Peyer's patch (tissue), 4 donors: Measurements from ENCODE around the gene SHANK2.

Experiments used
- POLR2A ChIP-seq, 2 donors: fragments of 450-650 bp; IDR thresholded peaks; one replicate each; pipeline ENCODE4 v1.5.1; 2017; ENCODE audit warnings: antibody characterized with exemption in 2 of 2, mild to moderate bottlenecking in 2 of 2, moderate library complexity in 2 of 2
- TF ChIP-seq, protein P1 (sequence below), 6 experiments: fragments of 450-650 bp in 4 of 6; fragments of 200-600 bp in 2 of 6; sonication (generic) in 1 of 6; IDR thresholded peaks; one replicate each; pipeline ENCODE4 v1.5.1; 2017 to 2019; ENCODE audit warnings: antibody characterized with exemption in 6 of 6, mild to moderate bottlenecking in 3 of 6, moderate library complexity in 1 of 6

DNA sequence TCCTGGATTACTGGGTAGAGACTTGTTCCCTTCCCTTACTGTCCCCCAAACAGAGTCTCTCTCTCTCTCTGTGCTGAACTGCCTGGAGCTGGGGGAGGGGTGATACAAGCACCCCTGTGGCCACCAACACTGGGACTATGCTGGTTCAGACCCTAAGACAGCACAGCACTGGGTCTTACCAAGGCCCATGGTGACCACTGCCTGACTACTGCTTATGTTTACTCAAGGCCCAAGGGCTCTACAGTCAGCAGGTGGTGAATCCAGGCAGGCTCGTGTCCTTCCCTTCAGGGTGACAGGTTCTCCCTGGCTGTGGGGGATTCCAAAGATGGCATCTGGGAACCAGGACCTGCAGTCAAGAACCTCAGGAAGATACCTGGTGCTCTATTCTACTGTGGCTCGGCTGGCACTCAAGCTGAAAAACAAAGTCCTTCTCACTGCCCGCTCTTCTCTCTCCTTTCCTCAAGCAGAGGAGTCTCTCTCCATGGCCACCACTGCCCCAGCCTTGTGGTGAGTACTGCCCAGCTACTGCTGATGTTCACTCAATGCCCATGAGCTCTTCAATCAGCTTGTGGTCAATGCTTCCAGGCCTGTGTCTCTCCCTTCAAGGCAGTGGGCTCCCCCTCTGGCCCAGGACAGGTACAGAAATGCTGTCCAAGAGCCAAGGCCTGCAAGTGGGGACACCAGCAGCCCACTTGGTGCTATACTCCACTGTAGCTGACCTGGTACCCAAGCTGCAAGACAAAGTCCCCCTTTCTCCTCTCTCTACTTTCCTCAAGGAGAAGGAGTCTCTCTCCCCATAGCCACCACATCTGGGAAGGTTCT, 41.8 kb upstream of the SHANK2 start:
- TF ChIP-seq POLR2A (IDR thresholded peaks at IDR 0.05), result no peak
- TF ChIP-seq, protein P1, sequence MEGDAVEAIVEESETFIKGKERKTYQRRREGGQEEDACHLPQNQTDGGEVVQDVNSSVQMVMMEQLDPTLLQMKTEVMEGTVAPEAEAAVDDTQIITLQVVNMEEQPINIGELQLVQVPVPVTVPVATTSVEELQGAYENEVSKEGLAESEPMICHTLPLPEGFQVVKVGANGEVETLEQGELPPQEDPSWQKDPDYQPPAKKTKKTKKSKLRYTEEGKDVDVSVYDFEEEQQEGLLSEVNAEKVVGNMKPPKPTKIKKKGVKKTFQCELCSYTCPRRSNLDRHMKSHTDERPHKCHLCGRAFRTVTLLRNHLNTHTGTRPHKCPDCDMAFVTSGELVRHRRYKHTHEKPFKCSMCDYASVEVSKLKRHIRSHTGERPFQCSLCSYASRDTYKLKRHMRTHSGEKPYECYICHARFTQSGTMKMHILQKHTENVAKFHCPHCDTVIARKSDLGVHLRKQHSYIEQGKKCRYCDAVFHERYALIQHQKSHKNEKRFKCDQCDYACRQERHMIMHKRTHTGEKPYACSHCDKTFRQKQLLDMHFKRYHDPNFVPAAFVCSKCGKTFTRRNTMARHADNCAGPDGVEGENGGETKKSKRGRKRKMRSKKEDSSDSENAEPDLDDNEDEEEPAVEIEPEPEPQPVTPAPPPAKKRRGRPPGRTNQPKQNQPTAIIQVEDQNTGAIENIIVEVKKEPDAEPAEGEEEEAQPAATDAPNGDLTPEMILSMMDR (IDR thresholded peaks at IDR 0.05), result no peak
